Liver (tissue), 3 donors: ENCODE measurements around the gene GGA1.

Experiments used
- FOXA1 ChIP-seq: IDR thresholded peaks from 2 replicates; pipeline ENCODE4 v1.6.1; 2016; ENCODE audit warnings: antibody characterized with exemption
- GABPA ChIP-seq, 2 donors: IDR thresholded peaks in 1 of 2; conservative IDR thresholded peaks in 1 of 2; 2 replicates each; pipeline ENCODE4 v1.6.1; 2016; ENCODE audit warnings: antibody characterized with exemption in 2 of 2, mild to moderate bottlenecking in 1 of 2, moderate library complexity in 1 of 2
- HNF4A ChIP-seq, 2 donors: conservative IDR thresholded peaks; 2 replicates each; pipeline ENCODE4 v1.6.1; 2016; ENCODE audit warnings: antibody characterized with exemption in 2 of 2, mild to moderate bottlenecking in 2 of 2
- HNF4G ChIP-seq: IDR thresholded peaks from 2 replicates; pipeline ENCODE4 v1.6.1; 2016; ENCODE audit warnings: antibody characterized with exemption
- RAD21 ChIP-seq, 2 donors: IDR thresholded peaks; 2 replicates each; pipeline ENCODE4 v1.6.1; 2016; ENCODE audit warnings: antibody characterized with exemption in 2 of 2, mild to moderate bottlenecking in 2 of 2
- TAF1 ChIP-seq: conservative IDR thresholded peaks from 2 replicates; pipeline ENCODE4 v1.6.1; 2016; ENCODE audit warnings: antibody characterized with exemption, mild to moderate bottlenecking
- YY1 ChIP-seq: IDR thresholded peaks from 2 replicates; pipeline ENCODE4 v1.6.1; 2016; ENCODE audit warnings: antibody characterized with exemption, mild to moderate bottlenecking
- TF ChIP-seq, protein P1 (sequence below): fragments of 150-350 bp; IDR thresholded peaks from 2 replicates; pipeline ENCODE4 v1.5.1; 2017; ENCODE audit warnings: improper control_type of control experiment, low read depth, low read length; ENCODE audit not compliant: missing input control
- TF ChIP-seq, protein P2 (sequence below): IDR thresholded peaks from 2 replicates; pipeline ENCODE4 v1.6.1; 2016; ENCODE audit warnings: antibody characterized with exemption, mild to moderate bottlenecking
- TF ChIP-seq, protein P3 (sequence below): IDR thresholded peaks from 2 replicates; pipeline ENCODE4 v1.6.1; 2016; ENCODE audit warnings: antibody characterized with exemption
- donor health status: healthy.
- donor health status: healthy.

DNA sequence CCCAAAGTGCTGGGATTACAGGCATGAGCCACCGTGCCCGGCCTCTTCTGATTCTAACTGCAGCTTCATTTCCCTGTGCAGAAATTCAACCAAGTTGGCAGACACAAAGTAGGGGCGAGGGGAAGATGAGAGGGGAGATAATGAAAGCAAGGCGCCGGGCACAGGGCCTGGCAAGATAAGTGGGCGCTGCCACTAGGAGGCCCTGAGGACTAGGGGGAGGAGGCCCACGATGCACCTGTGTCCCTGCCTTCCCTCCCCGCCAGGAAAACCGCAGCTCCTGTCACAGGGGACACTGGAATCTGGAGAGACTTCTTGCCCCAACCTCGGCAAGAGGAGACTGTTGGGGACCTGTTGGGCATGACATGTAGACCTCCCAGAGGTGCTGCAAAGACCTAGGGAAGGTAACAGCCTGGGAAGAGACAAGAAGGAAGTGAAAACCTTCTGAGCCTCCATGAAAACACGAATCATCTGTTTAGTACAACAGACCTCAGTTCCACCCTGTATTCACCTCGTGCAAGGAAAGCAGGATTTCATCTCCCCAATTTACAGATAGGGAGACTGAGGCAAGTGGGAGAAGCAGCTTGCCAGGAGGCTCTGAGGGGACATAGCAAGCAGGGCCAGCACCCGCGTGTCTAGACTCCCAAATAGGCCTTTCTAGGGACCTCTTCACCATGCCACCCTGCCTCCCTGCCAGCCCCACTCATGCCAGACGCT, 63.7 kb downstream of the GGA1 start:
- TF ChIP-seq, protein P1, sequence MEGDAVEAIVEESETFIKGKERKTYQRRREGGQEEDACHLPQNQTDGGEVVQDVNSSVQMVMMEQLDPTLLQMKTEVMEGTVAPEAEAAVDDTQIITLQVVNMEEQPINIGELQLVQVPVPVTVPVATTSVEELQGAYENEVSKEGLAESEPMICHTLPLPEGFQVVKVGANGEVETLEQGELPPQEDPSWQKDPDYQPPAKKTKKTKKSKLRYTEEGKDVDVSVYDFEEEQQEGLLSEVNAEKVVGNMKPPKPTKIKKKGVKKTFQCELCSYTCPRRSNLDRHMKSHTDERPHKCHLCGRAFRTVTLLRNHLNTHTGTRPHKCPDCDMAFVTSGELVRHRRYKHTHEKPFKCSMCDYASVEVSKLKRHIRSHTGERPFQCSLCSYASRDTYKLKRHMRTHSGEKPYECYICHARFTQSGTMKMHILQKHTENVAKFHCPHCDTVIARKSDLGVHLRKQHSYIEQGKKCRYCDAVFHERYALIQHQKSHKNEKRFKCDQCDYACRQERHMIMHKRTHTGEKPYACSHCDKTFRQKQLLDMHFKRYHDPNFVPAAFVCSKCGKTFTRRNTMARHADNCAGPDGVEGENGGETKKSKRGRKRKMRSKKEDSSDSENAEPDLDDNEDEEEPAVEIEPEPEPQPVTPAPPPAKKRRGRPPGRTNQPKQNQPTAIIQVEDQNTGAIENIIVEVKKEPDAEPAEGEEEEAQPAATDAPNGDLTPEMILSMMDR: no peak
- TF ChIP-seq, protein P2, sequence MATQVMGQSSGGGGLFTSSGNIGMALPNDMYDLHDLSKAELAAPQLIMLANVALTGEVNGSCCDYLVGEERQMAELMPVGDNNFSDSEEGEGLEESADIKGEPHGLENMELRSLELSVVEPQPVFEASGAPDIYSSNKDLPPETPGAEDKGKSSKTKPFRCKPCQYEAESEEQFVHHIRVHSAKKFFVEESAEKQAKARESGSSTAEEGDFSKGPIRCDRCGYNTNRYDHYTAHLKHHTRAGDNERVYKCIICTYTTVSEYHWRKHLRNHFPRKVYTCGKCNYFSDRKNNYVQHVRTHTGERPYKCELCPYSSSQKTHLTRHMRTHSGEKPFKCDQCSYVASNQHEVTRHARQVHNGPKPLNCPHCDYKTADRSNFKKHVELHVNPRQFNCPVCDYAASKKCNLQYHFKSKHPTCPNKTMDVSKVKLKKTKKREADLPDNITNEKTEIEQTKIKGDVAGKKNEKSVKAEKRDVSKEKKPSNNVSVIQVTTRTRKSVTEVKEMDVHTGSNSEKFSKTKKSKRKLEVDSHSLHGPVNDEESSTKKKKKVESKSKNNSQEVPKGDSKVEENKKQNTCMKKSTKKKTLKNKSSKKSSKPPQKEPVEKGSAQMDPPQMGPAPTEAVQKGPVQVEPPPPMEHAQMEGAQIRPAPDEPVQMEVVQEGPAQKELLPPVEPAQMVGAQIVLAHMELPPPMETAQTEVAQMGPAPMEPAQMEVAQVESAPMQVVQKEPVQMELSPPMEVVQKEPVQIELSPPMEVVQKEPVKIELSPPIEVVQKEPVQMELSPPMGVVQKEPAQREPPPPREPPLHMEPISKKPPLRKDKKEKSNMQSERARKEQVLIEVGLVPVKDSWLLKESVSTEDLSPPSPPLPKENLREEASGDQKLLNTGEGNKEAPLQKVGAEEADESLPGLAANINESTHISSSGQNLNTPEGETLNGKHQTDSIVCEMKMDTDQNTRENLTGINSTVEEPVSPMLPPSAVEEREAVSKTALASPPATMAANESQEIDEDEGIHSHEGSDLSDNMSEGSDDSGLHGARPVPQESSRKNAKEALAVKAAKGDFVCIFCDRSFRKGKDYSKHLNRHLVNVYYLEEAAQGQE: no peak
- TF ChIP-seq YY1: no peak
- no peak for TF ChIP-seq TAF1
- TF ChIP-seq, protein P3, sequence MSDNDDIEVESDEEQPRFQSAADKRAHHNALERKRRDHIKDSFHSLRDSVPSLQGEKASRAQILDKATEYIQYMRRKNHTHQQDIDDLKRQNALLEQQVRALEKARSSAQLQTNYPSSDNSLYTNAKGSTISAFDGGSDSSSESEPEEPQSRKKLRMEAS: no peak
- TF ChIP-seq RAD21 (IDR thresholded peaks at IDR 0.05): no peak
- no peak for TF ChIP-seq FOXA1
- no peak for TF ChIP-seq GABPA (IDR thresholded peaks at IDR 0.05 in 1 of 2, conservative IDR thresholded peaks at IDR 0.05 in 1 of 2)
- TF ChIP-seq HNF4G: no peak
- TF ChIP-seq HNF4A (conservative IDR thresholded peaks at IDR 0.05): no peak
